UCSD-AML1 (cell line): ENCODE data around the gene B3GNT2.
"Not testable (repeated sequence)": the region's sequence is repeated elsewhere in the genome, so short reads cannot be mapped to it uniquely, and the experiment has no call there.

Experiments used
- DNase-seq: peaks from one replicate; lab custom pipeline; 2025; ENCODE audit not compliant: unreplicated experiment; lab: John Stamatoyannopoulos, UW

Gene B3GNT2

GRCh38 chr2:62234755-62235655 lies 39.1 kb downstream of the B3GNT2 start:
- DNase-seq, result no peak

- DNase-seq, result no peak
These were observed 40.6 kb downstream of the B3GNT2 start for GRCh38 chr2:62236499-62236898.

- DNase-seq, result no peak
These were observed 42.3 kb downstream of the B3GNT2 start for GRCh38 chr2:62238236-62238635.

- no peak for DNase-seq
These were observed 44.6 kb downstream of the B3GNT2 start for GRCh38 chr2:62240546-62240945.

- no peak for DNase-seq
These were observed 48.1 kb downstream of the B3GNT2 start for GRCh38 chr2:62243983-62244382.

GRCh38 chr2:62248226-62248625 lies 52.3 kb downstream of the B3GNT2 start:
- DNase-seq, result no peak

GRCh38 chr2:62250239-62250638 lies 54.3 kb downstream of the B3GNT2 start:
- DNase-seq, result no peak

GRCh38 chr2:62254424-62255266 lies 58.7 kb downstream of the B3GNT2 start:
- no peak for DNase-seq

GRCh38 chr2:62257466-62257865 lies 61.6 kb downstream of the B3GNT2 start:
- DNase-seq, result no peak

GRCh38 chr2:62263076-62263715 lies 67.3 kb downstream of the B3GNT2 start:
- no peak for DNase-seq

GRCh38 chr2:62264186-62264585 lies 68.3 kb downstream of the B3GNT2 start:
- no peak for DNase-seq

GRCh38 chr2:62265106-62265505 lies 69.2 kb downstream of the B3GNT2 start:
- DNase-seq, result no peak

- no peak for DNase-seq
These were observed 70.6 kb downstream of the B3GNT2 start for GRCh38 chr2:62266433-62267038.

- DNase-seq, result no peak
These were observed 71.8 kb downstream of the B3GNT2 start for GRCh38 chr2:62267696-62268095.

GRCh38 chr2:62268681-62269188 lies 72.8 kb downstream of the B3GNT2 start:
- DNase-seq, result not testable (repeated sequence)

- peak; percentile 16 for DNase-seq
These were observed 74.8 kb downstream of the B3GNT2 start for GRCh38 chr2:62270728-62271127.
